Activated naive CD4-positive, alpha-beta T cell treated with Interleukin-2 at 50 U/mL for 16 hours (primary cell): ENCODE results near the gene PDE2A.
"Not testable (repeated sequence)": the region's sequence is repeated elsewhere in the genome, so short reads cannot be mapped to it uniquely, and the experiment has no call there.

Source experiments
- DNase-seq: peaks from one replicate; pipeline ENCODE4 v3.0.0-alpha.2; 2020

PDE2A gene

DNA sequence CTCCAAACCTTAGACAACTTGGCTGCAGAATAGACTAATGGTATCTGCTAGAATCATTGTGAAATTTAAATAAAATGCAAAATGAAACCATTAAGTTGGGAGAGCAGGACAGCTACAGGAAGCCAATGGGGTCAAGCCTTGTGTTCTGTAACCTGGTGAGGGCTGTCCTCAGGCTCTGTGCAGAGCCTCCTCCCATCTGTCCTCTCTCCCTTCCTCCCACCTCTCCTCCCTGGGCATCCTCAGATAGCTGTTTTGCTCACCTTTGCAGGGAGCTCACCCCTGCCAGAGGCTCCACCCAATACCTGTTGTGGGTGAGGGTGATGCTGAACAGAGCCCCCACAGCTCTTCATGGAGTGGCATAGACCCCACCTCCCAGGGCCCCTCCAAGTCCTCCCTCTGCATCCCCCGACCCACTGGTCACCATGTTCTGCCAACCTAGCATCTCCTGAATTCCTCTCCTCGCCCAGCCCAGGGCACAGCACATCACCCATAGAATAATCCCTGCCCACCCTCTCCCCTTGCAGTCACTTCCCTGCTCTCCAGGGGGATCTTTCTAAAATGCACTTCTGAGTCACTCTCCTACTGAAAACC lies 100.3 kb downstream of the PDE2A start:
- no peak for DNase-seq

DNA sequence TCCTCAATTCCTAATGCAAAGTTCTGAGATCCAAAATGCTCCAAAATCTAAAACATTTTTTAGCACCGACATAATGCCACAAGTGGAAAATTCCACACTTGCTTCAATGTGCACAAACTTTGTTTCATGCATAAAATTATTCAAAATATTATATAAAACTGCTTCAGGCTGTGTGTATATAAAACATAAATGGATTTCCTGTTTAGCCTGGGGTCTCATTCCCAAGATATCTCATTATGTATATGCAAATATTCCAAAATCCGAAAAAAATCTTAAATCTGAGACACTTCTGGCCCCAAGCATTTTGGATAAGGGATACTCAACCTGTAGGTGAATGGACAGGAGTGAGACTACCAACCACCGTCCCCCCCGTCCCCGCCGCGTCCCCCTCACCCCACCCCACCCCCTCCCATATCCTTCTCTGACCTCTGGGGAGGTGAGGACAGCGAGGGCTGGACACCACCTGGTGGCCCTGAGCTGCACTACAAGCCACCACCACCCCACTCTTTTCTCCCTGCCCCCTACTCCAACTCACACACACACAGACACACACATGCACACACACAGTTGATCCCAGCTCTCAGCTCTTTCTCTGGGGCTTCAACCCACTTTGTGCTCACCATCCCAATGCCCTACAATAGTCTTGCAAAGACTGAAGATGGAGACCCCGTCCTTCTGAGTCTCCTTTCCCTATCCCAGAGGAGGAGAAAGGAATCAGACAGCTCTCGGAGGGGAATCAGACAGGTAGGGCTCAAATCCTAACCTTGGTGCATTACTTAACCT lies 101.0 kb downstream of the PDE2A start:
- DNase-seq = peak; percentile 34

DNA sequence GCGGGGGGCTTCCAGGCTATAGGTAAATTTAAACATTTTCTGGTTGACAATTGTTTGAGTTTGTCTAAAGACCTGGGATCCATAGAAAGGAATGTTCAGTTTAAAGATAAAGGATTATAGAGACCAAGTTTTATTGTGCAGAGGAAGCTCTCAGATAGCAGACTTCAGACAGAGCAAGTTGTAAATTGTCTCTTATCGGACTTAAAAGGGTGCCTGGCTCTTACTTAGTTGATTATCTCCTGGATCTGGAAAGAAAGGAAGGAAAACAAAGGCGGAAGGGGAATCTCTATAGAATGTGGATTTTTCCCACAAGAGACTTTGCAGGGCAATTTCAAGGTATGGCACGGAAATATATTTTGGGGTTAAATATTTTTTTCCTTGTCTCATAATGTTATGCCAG lies 101.7 kb downstream of the PDE2A start:
- not testable (repeated sequence) for DNase-seq

DNA sequence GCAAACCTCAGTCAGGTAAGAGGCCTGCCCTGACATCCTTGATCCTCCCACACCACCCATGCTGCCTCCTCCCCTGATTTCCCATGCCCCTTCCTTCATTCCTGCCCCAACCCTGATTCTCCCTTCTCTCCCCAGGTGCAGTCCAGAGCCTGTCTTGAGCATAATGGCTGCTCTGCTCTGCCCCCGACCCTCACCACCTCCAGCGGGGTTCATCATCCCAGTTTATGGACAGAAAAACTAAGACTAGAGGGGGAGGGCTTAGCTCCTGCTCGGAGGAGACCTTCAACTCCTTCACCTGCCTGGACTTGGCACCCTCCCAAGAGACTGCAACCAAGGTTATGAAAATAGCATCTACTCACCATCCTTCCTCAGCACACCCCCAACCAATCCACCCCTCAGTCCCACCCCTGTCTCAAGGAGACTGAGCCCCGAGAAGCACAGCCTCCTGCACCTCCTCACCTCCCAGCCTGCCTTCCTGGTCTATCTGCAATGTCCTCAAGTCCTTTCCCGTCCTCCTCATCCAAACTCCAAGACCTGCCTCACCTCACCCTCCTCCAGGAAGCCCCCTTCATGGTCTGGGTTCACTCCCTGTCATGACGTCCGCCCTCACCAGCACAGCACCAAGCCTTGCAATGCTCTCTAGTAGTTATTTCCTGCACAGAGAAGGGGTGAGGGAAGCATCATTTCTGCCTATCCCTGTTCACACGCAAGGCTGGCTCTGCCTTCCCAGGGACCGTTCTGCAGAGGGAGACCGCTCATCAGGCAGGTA lies 103.1 kb downstream of the PDE2A start:
- DNase-seq = no peak

DNA sequence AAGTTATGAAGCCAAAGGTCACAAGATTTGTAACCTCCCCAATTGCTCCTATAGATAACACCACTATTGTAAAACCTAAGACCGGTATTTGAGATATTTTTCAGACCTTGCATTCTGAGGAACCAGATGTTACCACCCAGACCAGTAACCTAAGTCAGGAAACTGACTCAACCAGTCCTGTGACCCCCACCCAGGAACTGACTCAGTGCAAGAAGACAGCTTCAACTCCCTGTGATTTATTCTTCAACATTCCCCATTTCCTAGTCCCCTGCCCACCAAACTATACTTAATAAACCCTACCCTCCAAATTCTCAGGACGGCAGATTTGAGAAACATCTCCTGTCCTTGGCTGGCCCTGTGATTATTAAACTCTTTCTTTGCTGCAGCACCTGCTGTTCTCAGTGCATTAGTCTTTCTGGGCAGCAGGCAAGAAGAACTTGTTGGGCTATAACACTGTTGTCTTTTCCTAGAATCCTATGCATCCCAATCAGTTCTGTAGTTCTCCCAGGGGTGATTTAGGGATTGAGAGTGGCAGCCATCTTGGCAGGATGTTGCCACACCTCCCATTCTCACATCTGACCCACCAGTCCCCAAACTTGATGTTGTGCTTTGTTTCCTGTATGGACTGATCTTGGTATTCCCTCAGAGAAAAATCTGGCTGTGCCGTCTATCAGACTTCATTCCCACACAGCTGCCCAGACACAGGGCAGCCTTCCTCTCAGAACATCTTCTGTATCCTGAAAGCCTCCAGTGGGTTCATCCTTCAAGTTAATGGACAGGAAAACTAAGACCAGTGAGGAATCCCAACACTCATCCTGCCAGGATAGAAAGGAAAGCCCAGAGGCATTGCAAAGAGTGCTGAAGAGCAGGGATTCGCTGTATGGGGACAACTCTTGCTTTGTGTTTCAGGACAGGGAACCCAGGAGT lies 104.0 kb downstream of the PDE2A start:
- DNase-seq = no peak

DNA sequence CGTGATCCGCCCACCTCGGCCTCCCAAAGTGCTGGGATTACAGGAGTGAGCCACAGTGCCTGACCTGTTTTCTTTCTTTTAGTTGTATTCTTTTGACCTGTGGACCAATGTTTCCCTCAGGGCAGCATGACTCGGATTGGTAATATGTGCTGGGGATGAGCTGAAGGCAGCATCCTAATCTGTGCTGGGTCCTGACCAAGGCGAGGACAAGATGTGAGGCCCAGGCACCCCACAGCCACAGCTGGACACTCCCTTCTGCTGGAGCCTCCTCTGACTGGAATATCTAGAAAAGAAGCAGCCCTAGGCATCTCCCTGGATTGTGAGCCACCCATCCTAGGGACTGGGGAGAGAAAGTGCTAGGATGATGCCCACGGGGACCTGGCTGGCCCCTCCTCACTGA lies 105.4 kb downstream of the PDE2A start:
- no peak for DNase-seq

DNA sequence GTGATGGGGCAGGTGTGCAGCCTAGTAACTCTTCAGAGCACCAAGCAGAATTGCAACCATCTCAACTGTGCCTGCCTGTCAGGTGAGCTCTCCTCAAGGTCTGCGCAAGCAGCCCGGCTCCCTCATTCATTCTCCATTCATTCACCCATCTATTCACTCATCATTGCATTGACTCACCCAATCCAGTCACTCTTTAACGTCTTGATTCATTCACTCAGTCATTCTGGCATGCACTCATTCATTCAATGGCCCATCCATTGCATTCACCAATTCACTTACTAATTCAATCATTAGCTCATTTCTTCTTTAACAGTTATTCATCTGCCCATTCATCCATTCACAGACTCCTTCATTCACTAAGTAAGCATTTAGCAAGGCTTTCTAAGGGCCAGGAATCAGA lies 111.8 kb downstream of the PDE2A start:
- DNase-seq = no peak

DNA sequence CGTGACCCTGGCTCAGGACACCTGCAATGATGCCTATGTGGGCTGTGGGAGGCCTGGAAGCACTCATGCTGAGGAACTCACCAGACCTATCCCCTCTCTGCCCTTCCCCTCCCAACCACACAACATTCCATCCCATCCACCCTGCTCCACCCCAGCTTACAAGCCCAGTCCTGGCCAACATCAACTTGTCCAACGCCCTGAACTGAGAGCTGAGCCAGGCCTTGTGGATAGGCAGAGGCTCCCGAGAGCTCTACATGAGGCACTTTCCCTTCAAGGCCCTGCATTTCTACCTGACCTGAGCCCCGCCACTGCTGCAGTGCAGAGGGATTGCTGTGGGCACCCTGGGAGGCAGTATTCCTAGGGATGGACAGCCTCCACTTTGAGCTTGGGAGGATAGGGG lies 112.4 kb downstream of the PDE2A start:
- DNase-seq = no peak

DNA sequence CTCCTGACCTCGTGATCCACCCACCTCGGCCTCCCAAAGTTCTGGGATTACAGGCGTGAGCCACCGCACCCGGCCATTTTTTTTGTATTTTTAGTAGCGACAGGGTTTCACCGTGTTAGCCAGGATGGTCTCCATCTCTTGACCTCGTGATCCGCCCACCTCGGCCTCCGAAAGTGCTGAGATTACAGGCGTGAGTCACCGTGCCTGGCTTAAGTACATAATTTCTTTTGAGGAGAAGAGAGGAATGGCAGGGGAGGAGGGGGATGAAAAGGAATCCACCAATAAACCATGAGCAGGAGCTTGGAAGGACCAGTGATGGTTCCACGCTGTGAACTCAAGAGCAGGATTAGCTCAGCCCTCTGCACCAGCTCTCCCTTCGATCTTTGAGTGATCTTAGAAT lies 113.4 kb downstream of the PDE2A start:
- DNase-seq = not testable (repeated sequence)

DNA sequence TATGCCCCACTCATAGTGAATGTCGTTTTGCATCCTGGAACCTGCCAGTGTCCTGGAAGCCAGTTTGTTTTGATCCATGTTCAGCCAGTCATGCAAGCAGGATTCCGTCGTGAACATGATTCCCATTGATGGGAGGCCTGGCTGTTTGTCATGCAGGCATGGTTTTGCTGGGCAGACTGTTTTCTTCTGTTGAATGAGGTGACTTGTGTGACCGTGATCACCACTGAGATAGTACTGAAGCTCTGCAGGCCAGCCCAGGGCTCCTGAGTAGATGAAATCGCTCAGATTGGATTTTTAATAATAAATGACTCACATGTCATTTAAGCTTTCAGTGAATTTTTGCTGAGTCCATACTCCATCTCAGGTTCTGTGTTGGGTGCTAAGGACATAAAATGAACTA lies 117.8 kb downstream of the PDE2A start:
- DNase-seq = no peak

DNA sequence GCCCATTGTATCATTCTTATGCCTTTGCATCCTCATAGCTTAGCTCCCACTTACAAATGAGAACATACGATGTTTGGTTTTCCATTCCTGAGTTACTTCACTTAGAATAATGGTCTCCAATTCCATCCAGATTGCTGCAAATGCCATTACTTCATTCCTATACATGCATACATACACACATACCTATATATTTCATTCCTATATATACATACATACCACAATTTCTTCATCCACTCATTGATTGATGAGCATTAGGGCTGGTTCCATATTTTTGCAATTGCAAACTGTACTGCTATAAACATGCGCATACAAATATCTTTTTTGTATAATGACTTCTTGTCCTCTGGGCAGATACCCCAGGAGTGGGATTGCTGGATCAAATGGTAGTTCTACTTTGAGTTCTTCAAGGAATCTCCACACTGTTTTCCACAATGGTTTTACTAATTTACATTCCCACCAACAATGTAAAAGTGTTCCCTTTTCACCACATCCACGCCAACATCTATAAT lies 119.2 kb downstream of the PDE2A start:
- DNase-seq = not testable (repeated sequence)

DNA sequence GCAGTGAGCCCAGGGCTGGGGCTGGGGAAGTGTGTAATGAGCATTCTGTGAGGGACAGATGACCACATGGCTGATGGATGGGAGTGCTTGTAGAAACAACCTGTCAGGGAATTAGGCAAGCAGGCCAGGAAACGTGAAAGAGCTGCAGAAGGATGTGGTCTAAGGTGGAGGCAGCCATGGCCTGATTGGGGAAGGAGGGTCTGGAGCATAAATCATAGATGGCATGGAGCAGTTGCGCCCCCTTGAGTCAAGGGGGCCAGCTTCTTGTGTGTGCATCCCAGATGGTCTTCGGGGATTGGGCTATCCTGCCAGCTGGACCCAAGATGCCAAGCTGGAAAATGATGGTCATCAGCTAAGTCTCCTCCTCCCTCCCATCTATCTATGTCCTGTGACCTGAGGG lies 120.5 kb downstream of the PDE2A start:
- DNase-seq = no peak

DNA sequence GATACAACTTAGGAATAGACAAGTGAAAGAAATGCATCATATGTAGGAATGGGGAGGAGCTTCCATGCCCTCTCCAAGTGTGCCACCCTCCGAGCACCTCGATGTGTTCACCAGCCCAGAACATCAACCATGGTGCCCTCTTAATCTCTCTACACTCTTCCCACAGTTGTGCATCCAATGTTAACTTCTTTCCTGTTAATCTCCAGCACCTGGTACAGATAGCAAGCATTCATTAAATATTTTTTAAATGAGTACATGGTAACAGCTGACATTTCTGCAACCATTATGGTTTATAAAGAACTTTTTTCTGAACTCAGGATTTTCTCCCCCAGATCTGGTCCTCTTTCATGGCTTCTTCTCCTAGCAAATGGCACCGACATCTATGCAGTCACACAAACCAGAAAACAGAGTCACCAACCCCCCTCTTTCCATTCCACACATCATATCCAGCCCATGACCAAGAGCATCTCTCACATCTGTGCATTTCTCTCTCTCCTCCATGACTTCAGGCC lies 121.8 kb downstream of the PDE2A start:
- DNase-seq = no peak

DNA sequence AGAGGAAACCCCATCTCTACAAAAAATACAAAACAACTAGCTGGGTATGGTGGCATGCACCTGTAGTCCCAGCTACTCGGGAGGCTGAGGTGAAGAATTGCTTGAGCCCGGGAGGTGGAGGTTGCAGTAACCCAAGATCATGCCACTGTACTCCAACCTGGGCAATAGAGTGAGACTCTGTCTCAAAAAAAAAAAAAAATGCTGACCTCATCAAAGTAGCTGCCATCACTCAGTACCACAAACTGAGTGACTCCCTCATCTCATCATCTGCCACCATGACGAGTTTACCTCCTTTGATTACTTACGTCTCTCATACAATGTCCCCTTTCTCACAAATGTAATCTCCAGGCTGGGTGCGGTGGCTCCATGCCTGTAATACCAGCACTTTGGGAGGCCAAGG lies 122.7 kb downstream of the PDE2A start:
- DNase-seq = no peak

DNA sequence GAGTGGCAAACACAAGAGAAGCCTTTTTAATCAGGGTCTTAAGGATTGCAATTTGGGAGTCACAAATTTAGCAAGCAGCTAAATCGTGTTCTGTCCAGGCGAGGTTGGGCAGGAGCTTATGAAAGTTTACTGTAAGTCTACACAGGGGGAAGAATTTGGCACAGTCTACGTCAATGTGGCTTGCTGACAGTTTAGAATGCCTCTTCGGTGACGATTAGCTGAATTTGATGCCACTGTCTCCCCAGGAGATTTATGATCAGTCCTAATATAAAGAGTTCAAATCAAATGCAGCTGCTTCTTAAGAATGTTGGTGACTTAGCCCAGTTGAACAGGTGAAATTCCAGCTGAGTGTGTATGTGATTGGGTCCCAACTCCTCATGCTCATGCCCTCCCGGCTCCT lies 125.8 kb downstream of the PDE2A start:
- no peak for DNase-seq

DNA sequence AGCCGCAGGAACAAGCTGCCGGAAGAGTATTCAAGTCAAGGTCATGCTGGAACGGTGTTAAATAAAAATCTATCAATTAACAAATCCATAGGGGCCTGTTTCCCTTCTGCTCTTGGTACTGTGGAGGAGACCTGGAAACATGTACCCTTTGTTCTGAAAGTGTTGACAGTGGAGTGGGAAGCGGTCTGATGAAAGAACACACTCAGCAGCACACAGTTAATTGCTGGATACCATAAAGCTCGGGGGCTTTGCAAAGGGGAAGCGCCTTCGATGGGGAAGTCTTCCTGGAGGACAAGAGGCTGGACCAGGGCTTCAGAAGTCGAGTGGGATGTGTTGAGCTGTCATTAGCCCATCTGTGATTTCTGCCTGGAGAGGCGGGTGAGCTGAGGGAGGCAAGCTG lies 127.4 kb downstream of the PDE2A start:
- no peak for DNase-seq

DNA sequence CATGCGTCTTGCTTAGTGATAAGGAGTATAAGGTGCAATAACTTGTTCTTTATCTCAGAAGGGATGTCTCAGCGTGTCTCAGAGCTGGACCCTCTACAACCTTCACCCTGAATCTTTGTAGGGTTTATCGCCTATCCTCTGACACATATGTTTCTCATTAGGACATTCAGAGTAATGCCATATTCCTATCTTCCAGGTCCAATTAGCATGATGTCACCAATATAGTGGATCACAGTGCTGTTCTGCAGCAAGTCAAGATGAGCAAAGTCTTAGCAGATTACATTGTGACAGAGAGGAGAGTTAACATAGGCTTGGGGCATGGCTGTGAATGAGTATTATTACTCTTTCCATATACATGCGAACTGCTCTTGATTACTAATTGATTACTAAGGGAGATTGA lies 129.6 kb downstream of the PDE2A start:
- DNase-seq = no peak

DNA sequence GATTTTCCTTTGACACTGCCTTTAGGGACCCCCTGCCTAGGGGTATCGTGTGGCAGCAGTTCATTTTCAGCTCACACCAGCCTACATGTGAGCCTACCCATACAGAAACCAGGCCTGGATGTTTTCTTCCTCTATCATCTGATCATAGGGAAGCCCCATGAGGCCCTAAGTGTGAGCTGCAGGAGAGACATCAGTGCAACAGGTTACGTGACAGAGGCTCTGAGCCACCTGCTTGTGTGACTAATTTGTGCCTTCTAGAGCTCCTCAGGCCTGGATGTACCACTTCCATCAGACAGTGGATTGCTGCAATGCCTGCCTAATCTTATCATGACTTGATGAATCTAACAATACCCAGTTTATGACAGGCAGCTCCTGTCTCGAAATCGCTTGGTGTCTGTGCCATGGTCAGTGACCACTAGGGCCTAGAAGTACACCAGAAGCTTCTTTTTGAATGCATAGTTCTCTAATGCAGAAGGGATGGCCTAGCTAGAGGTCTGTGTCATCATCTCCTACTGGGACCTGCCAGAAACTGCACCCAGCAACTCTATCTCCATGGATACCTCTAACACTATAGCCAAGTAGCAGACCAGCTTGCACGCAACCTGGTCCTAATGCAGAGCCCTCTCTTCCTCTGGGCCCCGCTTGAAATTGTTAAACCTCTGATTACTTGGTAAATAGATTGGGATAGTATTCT lies 130.2 kb downstream of the PDE2A start:
- no peak for DNase-seq

DNA sequence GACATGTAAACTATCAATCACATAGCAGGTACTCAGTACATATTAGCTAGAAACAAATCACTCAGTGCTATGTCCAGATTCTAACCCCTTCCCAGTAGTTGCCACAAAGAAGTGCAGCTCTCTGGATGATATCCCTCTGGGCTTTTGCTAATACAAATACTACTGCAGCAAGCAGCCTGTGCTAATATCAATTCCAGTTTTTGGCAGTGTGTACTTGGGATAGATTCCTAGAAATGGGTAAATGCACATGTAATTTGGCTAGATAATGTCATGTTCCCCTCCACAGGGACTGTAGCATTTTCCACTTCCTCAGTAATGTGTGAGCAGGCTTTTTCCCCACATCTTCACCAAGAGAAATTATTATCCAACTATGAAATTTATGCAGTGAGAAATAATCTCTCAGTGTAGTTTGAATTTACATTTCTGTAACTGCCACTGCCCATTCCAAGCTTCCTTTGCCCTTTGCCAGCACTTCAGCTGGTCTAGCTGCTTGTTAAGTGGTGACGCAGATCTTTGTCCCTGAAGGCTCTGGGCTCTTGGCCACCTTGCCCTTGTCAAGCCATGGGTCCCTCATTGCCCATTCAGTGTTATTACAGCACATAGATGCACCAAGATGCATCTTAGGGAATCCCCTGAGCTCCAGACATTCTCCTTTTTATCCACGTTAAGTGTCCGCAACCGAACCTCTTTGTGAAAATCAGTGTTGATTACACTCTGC lies 132.8 kb downstream of the PDE2A start:
- DNase-seq = no peak

DNA sequence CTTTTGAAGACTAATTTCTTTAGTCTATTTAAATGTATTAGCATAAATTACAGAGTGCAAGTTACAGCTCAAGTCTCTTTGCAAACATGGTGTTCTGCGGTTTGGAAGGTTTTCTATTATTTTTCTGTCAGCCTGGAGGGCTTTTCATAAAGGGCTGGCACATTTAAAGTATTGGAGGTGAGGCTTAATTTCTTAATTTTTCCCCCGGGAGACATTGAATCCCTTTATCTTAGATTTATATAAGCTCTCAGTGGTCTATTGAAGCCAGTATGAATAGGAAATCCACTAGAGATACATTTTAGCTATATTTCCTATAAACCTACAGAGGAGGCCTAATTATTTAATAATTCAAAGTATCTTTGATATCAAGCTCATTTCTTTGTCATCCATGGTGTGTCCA lies 137.2 kb downstream of the PDE2A start:
- DNase-seq = no peak

DNA sequence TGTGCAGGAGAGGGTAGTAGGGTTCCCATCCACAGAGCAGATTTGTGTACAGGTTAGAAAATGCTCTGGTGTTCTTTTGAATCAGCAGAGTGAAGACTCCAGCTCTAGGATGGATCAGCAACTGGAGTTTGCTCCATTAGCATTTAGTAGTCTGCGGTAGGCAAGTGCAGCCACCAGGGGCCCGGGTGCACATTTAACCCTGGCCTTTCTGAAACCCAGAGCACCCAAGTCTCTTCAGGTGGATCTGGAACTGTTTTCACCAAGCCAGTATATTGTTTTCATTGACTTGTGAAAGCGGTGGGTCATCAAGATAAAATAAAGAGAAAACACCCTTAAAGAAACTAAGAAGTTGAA lies 139.1 kb downstream of the PDE2A start:
- no peak for DNase-seq
